SU-DHL-6 (cell line): ENCODE measurements around the gene ABCF1.

ENCODE experiments used
- H2AFZ ChIP-seq: fragments of 200-600 bp; sonication (generic); 2 replicates; pipeline ENCODE4 v1.6.1; 2014; ENCODE audit warnings: low read depth, mild to moderate bottlenecking, moderate library complexity, mixed read lengths, antibody characterized with exemption, low read length; ENCODE audit not compliant: severe bottlenecking
- H3F3A ChIP-seq: fragments of 200-600 bp; shearing (Covaris generic); 2 replicates; pipeline ENCODE4 v1.6.0; 2016; ENCODE audit warnings: antibody characterized with exemption, mild to moderate bottlenecking; ENCODE audit not compliant: insufficient read depth
- H3K27ac ChIP-seq: fragments of 200-600 bp; sonication (generic); 2 replicates; pipeline ENCODE4 v1.5.1; 2016; ENCODE audit warnings: low read depth, mild to moderate bottlenecking, low read length, moderate library complexity, mixed read lengths
- H3K27me3 ChIP-seq: fragments of 200-600 bp; sonication (generic), shearing (Covaris generic); 2 replicates; pipeline ENCODE4 v1.6.0; 2014; ENCODE audit warnings: mild to moderate bottlenecking, low read length
- H3K36me3 ChIP-seq: fragments of 200-600 bp; sonication (generic); 2 replicates; pipeline ENCODE4 v1.6.1; 2014; ENCODE audit warnings: mild to moderate bottlenecking, low read length, mixed read lengths
- H3K4me2 ChIP-seq: fragments of 300-600, 200-600 bp; shearing (Covaris generic), sonication (generic); 2 replicates; pipeline ENCODE4 v1.6.0; 2014; ENCODE audit warnings: low read length, low read depth, mild to moderate bottlenecking; ENCODE audit not compliant: poor library complexity, severe bottlenecking
- H3K4me3 ChIP-seq: fragments of 200-600 bp; sonication (generic); 2 replicates; pipeline ENCODE4 v1.5.1; 2014; ENCODE audit warnings: antibody characterized with exemption, low read length, mild to moderate bottlenecking, mixed read lengths; ENCODE audit not compliant: insufficient read depth, poor library complexity, severe bottlenecking
- H3K79me2 ChIP-seq: fragments of 200-600 bp; sonication (generic); 2 replicates; pipeline ENCODE4 v1.6.1; 2014; ENCODE audit warnings: mild to moderate bottlenecking, low read length, moderate library complexity; ENCODE audit not compliant: insufficient read depth
- H3K9ac ChIP-seq: fragments of 200-600 bp; sonication (generic); 2 replicates; pipeline ENCODE4 v1.7.0; 2014; ENCODE audit warnings: mild to moderate bottlenecking, low read length
- H3K9me2 ChIP-seq: fragments of 200-600 bp; sonication (generic); replicated peaks from 2 replicates; pipeline ENCODE4 v1.6.1; 2014; ENCODE audit warnings: low read length; ENCODE audit not compliant: insufficient read depth
- H3K9me3 ChIP-seq: fragments of 200-600 bp; sonication (generic); 2 replicates; pipeline ENCODE4 v1.6.1; 2014; ENCODE audit warnings: low read length, mixed read lengths; ENCODE audit not compliant: insufficient read depth
- H4K20me1 ChIP-seq: fragments of 200-600 bp; sonication (generic); 2 replicates; pipeline ENCODE4 v1.6.1; 2014; ENCODE audit warnings: low read depth, mild to moderate bottlenecking, antibody characterized with exemption, low read length, moderate library complexity, mixed read lengths
- EZH2phosphoT487 ChIP-seq: fragments of 200-600 bp; sonication (generic), shearing (Covaris generic); conservative IDR thresholded peaks from 2 replicates; pipeline ENCODE4 v1.6.1; 2018; ENCODE audit warnings: mild to moderate bottlenecking, antibody characterized with exemption, low read length, moderate library complexity, mixed read lengths
- TF ChIP-seq, protein P1 (sequence below): fragments of 200-600 bp; sonication (generic); IDR thresholded peaks from one replicate; pipeline ENCODE4 v1.5.1; 2017; ENCODE audit warnings: antibody characterized with exemption, mild to moderate bottlenecking, low read length, moderate library complexity; ENCODE audit not compliant: insufficient read depth, poor library complexity, severe bottlenecking

ABCF1 gene

DNA sequence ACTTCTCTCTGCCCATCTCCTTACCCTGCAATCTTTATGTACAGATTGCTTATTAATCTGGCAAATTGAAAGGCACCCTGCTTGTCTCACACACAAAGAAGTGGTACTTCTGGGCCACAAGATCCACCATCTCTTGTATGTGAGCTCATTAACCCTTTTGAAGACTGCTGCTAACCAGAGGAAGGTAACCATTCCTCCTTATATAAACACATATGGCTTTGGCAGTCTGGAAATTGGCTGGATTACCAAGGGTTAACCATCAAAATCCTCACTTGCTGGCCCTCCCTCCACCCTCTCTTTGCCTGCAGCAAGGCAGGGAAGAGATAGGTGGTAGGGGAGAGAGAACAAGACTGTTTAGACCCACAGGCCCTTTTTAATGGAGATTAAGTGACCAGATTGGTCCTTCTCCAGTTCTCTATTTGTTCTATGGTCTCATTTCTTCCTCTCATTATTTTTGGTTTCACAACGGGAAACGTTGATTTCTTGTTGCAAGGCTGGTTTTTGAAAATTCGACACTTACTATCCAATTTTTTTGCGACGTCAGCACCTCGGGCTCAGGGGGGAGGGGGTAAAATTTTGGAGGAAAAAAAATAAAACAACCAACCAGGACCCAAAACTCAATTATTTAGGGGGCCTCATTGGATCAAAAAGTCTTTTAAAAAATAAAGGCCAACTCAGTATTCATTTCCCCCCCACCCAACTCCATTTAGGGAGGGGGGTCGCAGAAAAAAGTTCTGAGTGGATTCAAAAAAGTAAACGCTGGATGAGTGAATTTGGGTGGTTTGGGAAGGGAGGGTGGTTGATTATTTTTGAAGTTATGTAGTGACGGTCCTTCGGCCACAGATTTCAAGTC lies 44.9 kb downstream of the ABCF1 start:
- peak overlapping the region; percentile 91 for H3K27ac ChIP-seq
- no peaks in the 10 kb centered on the region for H3K9me3 ChIP-seq
- peak overlapping the region; percentile 91 for H3K4me3 ChIP-seq
- peaks cover 55% of the 10 kb centered on the region for H3F3A ChIP-seq
- no peaks in the 10 kb centered on the region for H3K9me2 ChIP-seq
- no peak for TF ChIP-seq EZH2phosphoT487
- TF ChIP-seq, protein P1, sequence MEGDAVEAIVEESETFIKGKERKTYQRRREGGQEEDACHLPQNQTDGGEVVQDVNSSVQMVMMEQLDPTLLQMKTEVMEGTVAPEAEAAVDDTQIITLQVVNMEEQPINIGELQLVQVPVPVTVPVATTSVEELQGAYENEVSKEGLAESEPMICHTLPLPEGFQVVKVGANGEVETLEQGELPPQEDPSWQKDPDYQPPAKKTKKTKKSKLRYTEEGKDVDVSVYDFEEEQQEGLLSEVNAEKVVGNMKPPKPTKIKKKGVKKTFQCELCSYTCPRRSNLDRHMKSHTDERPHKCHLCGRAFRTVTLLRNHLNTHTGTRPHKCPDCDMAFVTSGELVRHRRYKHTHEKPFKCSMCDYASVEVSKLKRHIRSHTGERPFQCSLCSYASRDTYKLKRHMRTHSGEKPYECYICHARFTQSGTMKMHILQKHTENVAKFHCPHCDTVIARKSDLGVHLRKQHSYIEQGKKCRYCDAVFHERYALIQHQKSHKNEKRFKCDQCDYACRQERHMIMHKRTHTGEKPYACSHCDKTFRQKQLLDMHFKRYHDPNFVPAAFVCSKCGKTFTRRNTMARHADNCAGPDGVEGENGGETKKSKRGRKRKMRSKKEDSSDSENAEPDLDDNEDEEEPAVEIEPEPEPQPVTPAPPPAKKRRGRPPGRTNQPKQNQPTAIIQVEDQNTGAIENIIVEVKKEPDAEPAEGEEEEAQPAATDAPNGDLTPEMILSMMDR = no peak
- H3K4me2 ChIP-seq = peak overlapping the region; percentile 88
- H3K79me2 ChIP-seq = peaks cover 56% of the 10 kb centered on the region
- H2AFZ ChIP-seq = no peak overlapping the region
- H3K27me3 ChIP-seq = no peaks in the 10 kb centered on the region
- no peaks in the 10 kb centered on the region for H4K20me1 ChIP-seq
- H3K36me3 ChIP-seq = peaks cover 21% of the 10 kb centered on the region
- peak overlapping the region; percentile 93 for H3K9ac ChIP-seq

DNA sequence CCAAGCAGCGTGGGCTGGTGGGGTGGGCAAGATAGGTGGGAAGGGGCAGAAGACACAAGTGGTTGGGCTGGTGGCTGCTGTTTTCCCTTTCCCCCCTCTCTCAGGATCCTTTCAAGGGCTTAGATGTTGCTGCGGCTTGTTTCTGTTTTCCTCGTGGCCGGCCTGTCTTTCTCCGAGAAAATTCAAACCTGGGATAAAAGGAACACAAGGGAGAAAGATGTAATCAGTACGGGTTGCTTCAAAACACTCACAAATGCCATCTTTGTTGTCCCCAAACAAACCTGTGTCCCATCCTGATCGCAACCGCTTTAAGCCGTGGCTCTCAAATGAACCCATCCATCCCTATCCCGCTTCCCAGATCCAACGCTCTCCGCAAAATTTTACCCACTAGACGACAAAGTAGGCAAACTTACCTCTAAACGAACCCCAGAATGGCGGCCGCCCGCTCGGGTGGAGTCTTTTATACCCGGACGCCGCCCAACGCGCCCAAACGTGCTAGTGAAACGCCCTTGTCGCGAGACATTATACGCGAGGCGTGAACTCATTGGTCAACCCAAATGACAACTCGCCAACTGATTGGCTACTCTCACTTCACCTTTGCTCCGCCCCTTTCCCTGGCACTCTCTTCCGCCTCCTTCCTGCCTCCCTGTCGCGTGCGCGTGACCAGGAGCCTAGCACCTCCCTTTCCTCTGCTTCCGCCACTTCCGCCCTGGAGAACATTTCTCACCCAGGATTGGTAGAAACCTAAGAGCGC lies 45.7 kb downstream of the ABCF1 start, which contains the start of gene PPP1R10:
Gene PPP1R10, minus strand, starts transcription at position 433 of the 754 bp plus-strand sequence. CDS start 7,299 bp downstream, outside the sequence.
- peak within 1 kb of the TSS; percentile 91 for H3K4me3 ChIP-seq
- TF ChIP-seq, protein P1 = no peak
- no peak for TF ChIP-seq EZH2phosphoT487
- no peaks in the 10 kb centered on the region for H3K27me3 ChIP-seq
- H3K4me2 ChIP-seq = peak within 1 kb of the TSS; percentile 88
- peaks cover 51% of the 10 kb centered on the region for H3K79me2 ChIP-seq
- H3K9me2 ChIP-seq = no peaks in the 10 kb centered on the region
- H4K20me1 ChIP-seq = no peaks in the 10 kb centered on the region
- peaks cover 48% of the 10 kb centered on the region for H3F3A ChIP-seq
- H3K9me3 ChIP-seq = no peaks in the 10 kb centered on the region
- H3K27ac ChIP-seq = peak within 1 kb of the TSS; percentile 91
- H3K9ac ChIP-seq = peak within 1 kb of the TSS; percentile 93
- peaks cover 24% of the 10 kb centered on the region for H3K36me3 ChIP-seq
- peak within 1 kb of the TSS; percentile 5 for H2AFZ ChIP-seq

DNA sequence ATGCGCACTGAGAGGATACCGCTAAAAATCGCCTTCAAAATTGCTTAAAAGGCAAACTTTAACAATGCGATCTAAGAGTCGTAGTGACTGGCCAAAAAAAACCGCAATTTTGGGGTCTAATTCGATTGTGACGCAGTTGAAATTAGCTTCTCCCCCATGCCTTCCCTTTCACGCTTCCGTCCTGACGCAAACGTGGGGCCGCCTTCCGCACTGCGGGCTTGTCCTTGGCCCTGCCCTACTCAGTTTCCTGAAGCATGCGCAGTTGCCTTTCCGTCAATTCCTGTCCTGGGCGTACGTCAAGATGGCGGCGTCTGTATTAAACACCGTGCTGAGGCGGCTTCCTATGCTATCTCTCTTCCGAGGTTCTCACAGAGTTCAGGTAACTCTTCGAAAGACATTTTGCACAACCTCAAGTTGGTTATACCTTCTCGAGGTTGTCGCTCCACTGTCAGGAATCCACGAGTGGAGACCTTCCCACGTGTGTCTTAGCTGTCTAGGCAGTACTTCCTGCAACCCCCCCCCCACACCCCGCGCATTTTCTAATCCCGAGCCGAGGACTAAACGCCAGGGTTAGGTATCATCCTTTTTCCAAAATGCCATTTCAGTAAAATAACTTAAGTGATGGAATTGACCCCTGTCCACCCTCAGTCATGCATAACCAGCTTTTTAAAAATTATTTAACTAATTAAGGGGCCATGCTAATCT lies 46.5 kb downstream of the ABCF1 start, which contains the start of gene MRPS18B:
Gene MRPS18B, plus strand, starts transcription at position 276 of the 705 bp plus-strand sequence. Its CDS starts 26 bp downstream, at position 302.
- Histone ChIP-seq H3K36me3 (peaks cover 27% of the 10 kb centered on the region), H3K4me2 (peak within 1 kb of the TSS; percentile 88), H2AFZ (peak within 1 kb of the TSS; percentile 5), H3K9me3 (no peaks in the 10 kb centered on the region), H3K9me2 (no peaks in the 10 kb centered on the region), H3K27me3 (no peaks in the 10 kb centered on the region), H4K20me1 (no peaks in the 10 kb centered on the region), H3K79me2 (peaks cover 47% of the 10 kb centered on the region), H3F3A (peaks cover 43% of the 10 kb centered on the region), H3K4me3 (peak within 1 kb of the TSS; percentile 91), H3K9ac (peak within 1 kb of the TSS; percentile 93), H3K27ac (peak within 1 kb of the TSS; percentile 91)
- TF ChIP-seq, protein P1 = no peak
- no peak for TF ChIP-seq EZH2phosphoT487
